Neural progenitor cell (in vitro differentiated cells): ENCODE results near the gene MAGI1. TPM values are rescaled to one million over a fixed set of nuclear protein-coding genes. Genes with fewer than 3 reads are reported as not detected.

Experiments
- DNase-seq: peaks from one replicate; pipeline ENCODE4 v3.0.0-alpha.2; 2016; ENCODE audit warnings: low spot score
- H2AFZ ChIP-seq: fragments of 200-600 bp; sonication (generic); replicated peaks from 2 replicates; pipeline ENCODE4 v1.6.1; 2016; ENCODE audit warnings: antibody characterized with exemption
- H3F3A ChIP-seq: fragments of 200-600 bp; sonication (generic); 2 replicates; pipeline ENCODE4 v1.6.1; 2016; ENCODE audit warnings: antibody characterized with exemption, low read depth
- H3K27ac ChIP-seq: fragments of 200-600 bp; sonication (generic); 2 replicates; pipeline ENCODE4 v1.5.1; 2016; ENCODE audit warnings: mild to moderate bottlenecking
- H3K27me3 ChIP-seq: fragments of 200-600 bp; sonication (generic); 2 replicates; pipeline ENCODE4 v1.6.1; 2016; ENCODE audit warnings: mild to moderate bottlenecking, moderate library complexity
- H3K36me3 ChIP-seq: fragments of 200-600 bp; sonication (generic); 2 replicates; pipeline ENCODE4 v1.5.1; 2016
- H3K4me1 ChIP-seq: fragments of 200-600 bp; sonication (generic); 2 replicates; pipeline ENCODE4 v1.6.1; 2016; ENCODE audit warnings: mixed run types
- H3K4me2 ChIP-seq: fragments of 200-600 bp; sonication (generic); 2 replicates; pipeline ENCODE4 v1.6.1; 2016
- H3K4me3 ChIP-seq: fragments of 200-600 bp; sonication (generic); 2 replicates; pipeline ENCODE4 v1.5.1; 2016
- H3K79me2 ChIP-seq: fragments of 200-600 bp; sonication (generic); 2 replicates; pipeline ENCODE4 v1.6.1; 2016; ENCODE audit warnings: low read depth
- H3K9ac ChIP-seq: fragments of 200-600 bp; sonication (generic); 2 replicates; pipeline ENCODE4 v1.6.1; 2016
- H3K9me3 ChIP-seq: fragments of 200-600 bp; sonication (generic); 2 replicates; pipeline ENCODE4 v1.5.1; 2016; ENCODE audit warnings: low read depth
- H4K20me1 ChIP-seq: fragments of 200-600 bp; sonication (generic); 2 replicates; pipeline ENCODE4 v1.6.1; 2016; ENCODE audit warnings: low read depth
- H3K27ac Mint-ChIP-seq: 3 replicates; pipeline ENCODE4 v1.8.0; 2021; ENCODE audit warnings: mixed read lengths
- H3K27me3 Mint-ChIP-seq: 2 replicates; pipeline ENCODE4 v1.8.0; 2022; ENCODE audit warnings: low read depth, mild to moderate bottlenecking, inconsistent platforms, moderate library complexity, mixed read lengths; ENCODE audit not compliant: insufficient read depth
- H3K36me3 Mint-ChIP-seq: 3 replicates; pipeline ENCODE4 v1.8.0; 2021; ENCODE audit warnings: mixed read lengths
- H3K4me1 Mint-ChIP-seq: 3 replicates; pipeline ENCODE4 v1.8.0; 2021; ENCODE audit warnings: mixed read lengths
- H3K4me3 Mint-ChIP-seq: 3 replicates; pipeline ENCODE4 v1.8.0; 2021; ENCODE audit warnings: mild to moderate bottlenecking, moderate library complexity, mixed read lengths
- H3K9me3 Mint-ChIP-seq: 3 replicates; pipeline ENCODE4 v1.8.0; 2020; ENCODE audit warnings: mixed read lengths
- EZH2 ChIP-seq: fragments of 200-600 bp; sonication (generic); IDR thresholded peaks from 2 replicates; pipeline ENCODE4 v1.6.1; 2017; ENCODE audit warnings: antibody characterized with exemption, mild to moderate bottlenecking, moderate library complexity
- EZH2phosphoT487 ChIP-seq: fragments of 200-600 bp; sonication (generic); IDR thresholded peaks from 2 replicates; pipeline ENCODE4 v1.6.1; 2017; ENCODE audit warnings: antibody characterized with exemption
- total RNA-seq: library from RNA; depleted of rRNA; stranded (reverse); fragments of >200 nt; gene quantifications from 2 replicates; pipeline ENCODE4 v1.2.3, GENCODE V29; 2015; ENCODE audit warnings: low replicate concordance
- TF ChIP-seq, protein P1 (sequence below): fragments of 200-600 bp; sonication (generic); IDR thresholded peaks from 2 replicates; pipeline ENCODE4 v1.5.1; 2017; ENCODE audit warnings: antibody characterized with exemption, mild to moderate bottlenecking

The MAGI1 gene
- total RNA-seq, 1 donor from 2014 or later: 40.6 TPM

DNA sequence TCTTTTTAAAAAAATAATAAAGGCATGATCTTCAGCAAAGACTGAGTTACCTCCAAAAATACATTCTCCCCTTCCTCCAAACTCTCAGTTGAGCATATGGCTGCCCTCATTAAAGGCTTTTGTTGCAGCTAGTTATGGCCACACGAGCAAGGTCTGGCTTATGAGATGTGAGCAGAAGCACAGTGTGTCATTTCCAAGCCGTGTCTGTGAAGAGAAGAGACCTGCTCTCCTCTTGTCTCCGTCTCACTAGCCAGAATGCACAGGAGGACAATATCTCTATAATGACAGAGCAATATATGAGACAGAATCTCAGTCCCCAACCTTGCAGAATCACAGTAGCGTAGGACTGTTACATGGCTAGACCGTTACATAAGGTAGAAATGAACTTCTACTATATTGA lies 152.3 kb downstream of the MAGI1 start:
- Mint-ChIP-seq H3K27ac (no peak overlapping the region), H3K36me3 (no peaks in the 10 kb centered on the region), H3K9me3 (peaks cover 2% of the 10 kb centered on the region), H3K4me3 (no peak overlapping the region), H3K4me1 (peaks cover 7% of the 10 kb centered on the region), H3K27me3 (no peaks in the 10 kb centered on the region)
- peaks cover 56% of the 10 kb centered on the region for H3K79me2 ChIP-seq
- peaks cover 10% of the 10 kb centered on the region for H3K4me1 ChIP-seq
- no peaks in the 10 kb centered on the region for H4K20me1 ChIP-seq
- no peak overlapping the region for H3K4me3 ChIP-seq
- TF ChIP-seq, protein P1, sequence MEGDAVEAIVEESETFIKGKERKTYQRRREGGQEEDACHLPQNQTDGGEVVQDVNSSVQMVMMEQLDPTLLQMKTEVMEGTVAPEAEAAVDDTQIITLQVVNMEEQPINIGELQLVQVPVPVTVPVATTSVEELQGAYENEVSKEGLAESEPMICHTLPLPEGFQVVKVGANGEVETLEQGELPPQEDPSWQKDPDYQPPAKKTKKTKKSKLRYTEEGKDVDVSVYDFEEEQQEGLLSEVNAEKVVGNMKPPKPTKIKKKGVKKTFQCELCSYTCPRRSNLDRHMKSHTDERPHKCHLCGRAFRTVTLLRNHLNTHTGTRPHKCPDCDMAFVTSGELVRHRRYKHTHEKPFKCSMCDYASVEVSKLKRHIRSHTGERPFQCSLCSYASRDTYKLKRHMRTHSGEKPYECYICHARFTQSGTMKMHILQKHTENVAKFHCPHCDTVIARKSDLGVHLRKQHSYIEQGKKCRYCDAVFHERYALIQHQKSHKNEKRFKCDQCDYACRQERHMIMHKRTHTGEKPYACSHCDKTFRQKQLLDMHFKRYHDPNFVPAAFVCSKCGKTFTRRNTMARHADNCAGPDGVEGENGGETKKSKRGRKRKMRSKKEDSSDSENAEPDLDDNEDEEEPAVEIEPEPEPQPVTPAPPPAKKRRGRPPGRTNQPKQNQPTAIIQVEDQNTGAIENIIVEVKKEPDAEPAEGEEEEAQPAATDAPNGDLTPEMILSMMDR: no peak
- no peak for DNase-seq
- no peak overlapping the region for H3K4me2 ChIP-seq
- no peaks in the 10 kb centered on the region for H3K27me3 ChIP-seq
- no peaks in the 10 kb centered on the region for H3K9me3 ChIP-seq
- H3K36me3 ChIP-seq: no peaks in the 10 kb centered on the region
- H3K9ac ChIP-seq: no peak overlapping the region
- H3F3A ChIP-seq: peaks cover 3% of the 10 kb centered on the region
- no peak overlapping the region for H2AFZ ChIP-seq
- H3K27ac ChIP-seq: no peak overlapping the region

DNA sequence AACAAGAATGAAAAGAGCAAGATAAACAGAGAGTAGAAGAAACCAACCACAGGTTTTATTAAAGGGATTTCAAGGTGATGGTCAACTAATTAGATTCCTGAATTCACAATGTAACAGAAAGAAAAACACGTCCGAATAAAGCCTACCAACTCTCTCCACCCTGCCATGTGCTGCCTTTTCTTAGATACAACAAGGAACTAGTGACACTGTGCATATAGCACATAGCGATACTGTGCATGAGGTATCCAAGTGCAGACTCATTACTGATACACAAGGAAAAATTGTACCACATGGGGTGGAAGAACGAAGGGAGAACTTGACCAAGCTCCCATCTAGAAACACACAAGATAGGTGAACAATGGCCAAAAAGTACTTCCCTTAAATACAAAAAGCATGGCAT lies 154.6 kb downstream of the MAGI1 start:
- Histone ChIP-seq H3K79me2 (peaks cover 45% of the 10 kb centered on the region), H3K36me3 (no peaks in the 10 kb centered on the region), H3K9ac (no peak overlapping the region), H2AFZ (no peak overlapping the region), H3F3A (peaks cover 3% of the 10 kb centered on the region), H3K4me2 (no peak overlapping the region), H4K20me1 (peaks cover 6% of the 10 kb centered on the region), H3K9me3 (no peaks in the 10 kb centered on the region), H3K4me3 (no peak overlapping the region), H3K27me3 (no peaks in the 10 kb centered on the region), H3K4me1 (peaks cover 7% of the 10 kb centered on the region), H3K27ac (no peak overlapping the region)
- TF ChIP-seq, protein P1: no peak
- TF ChIP-seq EZH2phosphoT487 (no peak), EZH2 (no peak)
- H3K27me3 Mint-ChIP-seq: no peaks in the 10 kb centered on the region
- no peak for DNase-seq
- H3K4me1 Mint-ChIP-seq: peaks cover 9% of the 10 kb centered on the region
- H3K9me3 Mint-ChIP-seq: no peaks in the 10 kb centered on the region
- no peak overlapping the region for H3K4me3 Mint-ChIP-seq
- peak overlapping the region; percentile 15 for H3K27ac Mint-ChIP-seq
- H3K36me3 Mint-ChIP-seq: no peaks in the 10 kb centered on the region

DNA sequence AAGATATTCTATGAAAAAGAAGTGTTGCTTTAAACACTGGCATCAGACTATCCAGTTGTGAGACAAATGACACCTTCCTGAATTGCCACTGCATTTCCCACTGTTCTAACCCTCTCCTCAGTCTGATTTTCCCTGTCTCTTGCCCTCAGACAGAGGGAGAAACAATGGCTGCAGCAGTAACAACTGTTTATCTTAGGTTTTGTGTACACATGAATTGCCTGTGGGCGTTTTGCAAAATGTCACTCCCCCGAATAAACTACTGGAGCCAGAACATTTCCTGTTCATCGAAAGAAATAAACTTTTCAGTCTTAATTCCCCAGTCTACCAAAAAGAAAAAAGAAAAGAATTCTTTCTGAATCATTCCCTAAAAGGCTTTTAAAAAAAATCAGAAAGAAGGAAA lies 155.1 kb downstream of the MAGI1 start:
- no peaks in the 10 kb centered on the region for H3K9me3 Mint-ChIP-seq
- no peak for TF ChIP-seq EZH2phosphoT487
- no peak for TF ChIP-seq EZH2
- TF ChIP-seq, protein P1: no peak
- no peaks in the 10 kb centered on the region for H3K27me3 Mint-ChIP-seq
- Histone ChIP-seq H3K36me3 (no peaks in the 10 kb centered on the region), H3F3A (peaks cover 3% of the 10 kb centered on the region), H4K20me1 (peaks cover 10% of the 10 kb centered on the region), H3K27ac (no peak overlapping the region), H3K9ac (no peak overlapping the region), H3K79me2 (peaks cover 50% of the 10 kb centered on the region), H3K9me3 (no peaks in the 10 kb centered on the region), H2AFZ (no peak overlapping the region), H3K27me3 (no peaks in the 10 kb centered on the region), H3K4me2 (no peak overlapping the region), H3K4me1 (peaks cover 11% of the 10 kb centered on the region), H3K4me3 (no peak overlapping the region)
- no peak for DNase-seq
- no peak overlapping the region for H3K4me3 Mint-ChIP-seq
- peak overlapping the region; percentile 15 for H3K27ac Mint-ChIP-seq
- H3K4me1 Mint-ChIP-seq: peaks cover 13% of the 10 kb centered on the region
- no peaks in the 10 kb centered on the region for H3K36me3 Mint-ChIP-seq
